ENCODE measurements around the gene PARD3. TPM values are rescaled to one million over a fixed set of nuclear protein-coding genes. Genes with fewer than 3 reads are reported as not detected.

PARD3 gene
- total RNA-seq, 1 donor from 2014 or later = 22.9 TPM

DNA sequence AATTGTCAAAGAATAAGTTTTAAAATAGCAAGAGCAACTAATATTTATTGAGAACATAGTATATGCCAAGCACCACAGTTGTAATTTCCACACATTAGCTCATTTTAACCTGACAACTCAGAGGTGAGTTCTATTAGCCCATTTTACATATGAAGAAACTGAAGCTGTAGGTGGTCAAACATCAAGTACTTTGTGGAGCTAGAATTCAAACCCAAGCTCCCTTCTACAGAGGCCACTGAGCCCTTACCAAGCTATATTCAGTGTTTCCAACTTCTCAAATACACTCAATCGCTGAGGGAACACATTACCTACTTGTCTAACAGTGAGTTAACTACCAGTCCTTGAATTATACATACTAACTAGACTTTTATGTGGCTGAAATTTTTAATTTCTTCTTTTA lies 236.6 kb downstream of the PARD3 start:
- TF ChIP-seq, protein P1, sequence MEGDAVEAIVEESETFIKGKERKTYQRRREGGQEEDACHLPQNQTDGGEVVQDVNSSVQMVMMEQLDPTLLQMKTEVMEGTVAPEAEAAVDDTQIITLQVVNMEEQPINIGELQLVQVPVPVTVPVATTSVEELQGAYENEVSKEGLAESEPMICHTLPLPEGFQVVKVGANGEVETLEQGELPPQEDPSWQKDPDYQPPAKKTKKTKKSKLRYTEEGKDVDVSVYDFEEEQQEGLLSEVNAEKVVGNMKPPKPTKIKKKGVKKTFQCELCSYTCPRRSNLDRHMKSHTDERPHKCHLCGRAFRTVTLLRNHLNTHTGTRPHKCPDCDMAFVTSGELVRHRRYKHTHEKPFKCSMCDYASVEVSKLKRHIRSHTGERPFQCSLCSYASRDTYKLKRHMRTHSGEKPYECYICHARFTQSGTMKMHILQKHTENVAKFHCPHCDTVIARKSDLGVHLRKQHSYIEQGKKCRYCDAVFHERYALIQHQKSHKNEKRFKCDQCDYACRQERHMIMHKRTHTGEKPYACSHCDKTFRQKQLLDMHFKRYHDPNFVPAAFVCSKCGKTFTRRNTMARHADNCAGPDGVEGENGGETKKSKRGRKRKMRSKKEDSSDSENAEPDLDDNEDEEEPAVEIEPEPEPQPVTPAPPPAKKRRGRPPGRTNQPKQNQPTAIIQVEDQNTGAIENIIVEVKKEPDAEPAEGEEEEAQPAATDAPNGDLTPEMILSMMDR (IDR thresholded peaks at IDR 0.05; ENCODE audit: partially characterized antibody, unreplicated experiment) = no peak
- no peaks in the 10 kb centered on the region for H3K36me3 Mint-ChIP-seq (ENCODE audit: unreplicated experiment)
- H3K4me1 Mint-ChIP-seq (ENCODE audit: low read depth, unreplicated experiment) = peaks cover 22% of the 10 kb centered on the region
- no peak overlapping the region for H3K27ac Mint-ChIP-seq (ENCODE audit: unreplicated experiment)
- H3K27me3 Mint-ChIP-seq (ENCODE audit: unreplicated experiment) = peaks cover 2% of the 10 kb centered on the region
- peaks cover 1% of the 10 kb centered on the region for H3K9me3 Mint-ChIP-seq (ENCODE audit: unreplicated experiment)
- no peak overlapping the region for H3K4me3 Mint-ChIP-seq (ENCODE audit: unreplicated experiment)
- DNase-seq = no peak

DNA sequence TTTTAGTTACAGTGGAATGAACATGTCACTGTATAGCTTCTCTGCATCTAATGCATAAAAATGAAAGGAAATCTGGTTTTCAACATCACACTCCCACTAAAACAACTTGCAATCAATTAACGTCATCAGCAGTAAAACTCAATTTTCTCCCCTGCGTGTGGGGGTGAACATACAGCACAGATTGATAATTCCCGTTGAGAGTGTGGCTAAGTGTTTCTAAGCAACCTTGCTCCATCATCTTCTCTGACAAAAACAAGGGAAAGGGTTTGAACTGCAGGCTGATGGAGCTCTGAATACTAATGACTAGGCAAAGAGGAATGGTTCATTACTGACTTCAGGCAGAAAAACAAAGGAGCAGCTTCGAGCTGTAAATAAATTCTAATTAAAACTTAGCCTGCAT lies 238.3 kb downstream of the PARD3 start:
- DNase-seq = no peak
- H3K27me3 Mint-ChIP-seq (ENCODE audit: unreplicated experiment) = peaks cover 2% of the 10 kb centered on the region
- TF ChIP-seq, protein P1 (IDR thresholded peaks at IDR 0.05; ENCODE audit: partially characterized antibody, unreplicated experiment) = no peak
- peak overlapping the region; percentile 67 for H3K4me3 Mint-ChIP-seq (ENCODE audit: unreplicated experiment)
- peaks cover 1% of the 10 kb centered on the region for H3K9me3 Mint-ChIP-seq (ENCODE audit: unreplicated experiment)
- peaks cover 24% of the 10 kb centered on the region for H3K4me1 Mint-ChIP-seq (ENCODE audit: low read depth, unreplicated experiment)
- H3K36me3 Mint-ChIP-seq (ENCODE audit: unreplicated experiment) = no peaks in the 10 kb centered on the region
- peak overlapping the region; percentile 65 for H3K27ac Mint-ChIP-seq (ENCODE audit: unreplicated experiment)

- DNase-seq = no peak
- peak overlapping the region; percentile 52 for H3K27ac Mint-ChIP-seq (ENCODE audit: unreplicated experiment)
- H3K36me3 Mint-ChIP-seq (ENCODE audit: unreplicated experiment) = no peaks in the 10 kb centered on the region
- H3K4me3 Mint-ChIP-seq (ENCODE audit: unreplicated experiment) = no peak overlapping the region
- peaks cover 2% of the 10 kb centered on the region for H3K27me3 Mint-ChIP-seq (ENCODE audit: unreplicated experiment)
- peaks cover 24% of the 10 kb centered on the region for H3K4me1 Mint-ChIP-seq (ENCODE audit: low read depth, unreplicated experiment)
- H3K9me3 Mint-ChIP-seq (ENCODE audit: unreplicated experiment) = peaks cover 1% of the 10 kb centered on the region
- TF ChIP-seq, protein P1 (IDR thresholded peaks at IDR 0.05; ENCODE audit: partially characterized antibody, unreplicated experiment) = no peak
Measured at GRCh38 chr10:34575882-34576281, 239.2 kb downstream of the PARD3 start.

GRCh38 chr10:34574353-34574934 lies 240.7 kb downstream of the PARD3 start:
- no peak overlapping the region for H3K4me3 Mint-ChIP-seq (ENCODE audit: unreplicated experiment)
- no peak overlapping the region for H3K27ac Mint-ChIP-seq (ENCODE audit: unreplicated experiment)
- H3K4me1 Mint-ChIP-seq (ENCODE audit: low read depth, unreplicated experiment) = peaks cover 24% of the 10 kb centered on the region
- TF ChIP-seq, protein P1 (IDR thresholded peaks at IDR 0.05; ENCODE audit: partially characterized antibody, unreplicated experiment) = no peak
- no peak for DNase-seq
- peaks cover 2% of the 10 kb centered on the region for H3K27me3 Mint-ChIP-seq (ENCODE audit: unreplicated experiment)
- H3K9me3 Mint-ChIP-seq (ENCODE audit: unreplicated experiment) = peaks cover 1% of the 10 kb centered on the region
- H3K36me3 Mint-ChIP-seq (ENCODE audit: unreplicated experiment) = no peaks in the 10 kb centered on the region

DNA sequence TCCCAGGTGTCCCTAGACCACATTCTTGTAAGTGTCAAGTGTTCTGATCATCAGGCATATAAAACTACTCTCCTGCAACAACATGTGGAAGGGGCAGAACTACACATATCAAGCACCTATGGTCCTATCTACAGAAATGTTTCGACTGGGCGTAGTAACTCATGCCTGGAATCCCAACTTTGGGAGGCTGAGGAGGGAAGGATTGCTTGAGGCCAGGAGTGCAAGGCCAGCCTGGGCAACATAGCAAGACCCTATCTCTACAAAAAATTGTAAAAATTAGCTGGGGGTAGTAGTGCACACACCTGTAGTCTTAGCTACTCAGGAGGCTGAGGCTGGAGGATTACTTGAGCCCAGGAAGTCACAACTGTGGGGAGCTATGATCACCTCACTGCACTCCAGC lies 244.2 kb downstream of the PARD3 start:
- DNase-seq = no peak
- H3K27ac Mint-ChIP-seq (ENCODE audit: unreplicated experiment) = no peak overlapping the region
- no peaks in the 10 kb centered on the region for H3K9me3 Mint-ChIP-seq (ENCODE audit: unreplicated experiment)
- TF ChIP-seq, protein P1 (IDR thresholded peaks at IDR 0.05; ENCODE audit: partially characterized antibody, unreplicated experiment) = no peak
- peaks cover 29% of the 10 kb centered on the region for H3K4me1 Mint-ChIP-seq (ENCODE audit: low read depth, unreplicated experiment)
- no peaks in the 10 kb centered on the region for H3K36me3 Mint-ChIP-seq (ENCODE audit: unreplicated experiment)
- peaks cover 4% of the 10 kb centered on the region for H3K27me3 Mint-ChIP-seq (ENCODE audit: unreplicated experiment)
- H3K4me3 Mint-ChIP-seq (ENCODE audit: unreplicated experiment) = no peak overlapping the region
